ENCODE measurements around the gene TSPAN2. TPM values are rescaled to one million over a fixed set of nuclear protein-coding genes. Genes with fewer than 3 reads are reported as not detected.

Gene TSPAN2
- total and polyA plus RNA-seq, 2 donors (not counting 3 experiments of a cell fraction or from before 2014, with no cell fraction given): 1.5 to 5.0 TPM

GRCh38 chr1:115052454-115053083, 36.7 kb downstream of the TSPAN2 start:
- H3K4me1 ChIP-seq (ENCODE audit: control insufficient read depth, extremely low read depth, insufficient read depth, low read length): peaks cover 3% of the 10 kb centered on the region
- BruUV-seq (replicated peaks): no TSS peak
- no peak for FAIRE-seq
- POLR2A ChIA-PET: interaction anchor here (0.6 kb wide), 1 partner anchor 32 kb away, joined by 3 read pairs; no protein-coding TSS in a partner anchor
- TF ChIP-seq CTCF (IDR thresholded peaks at IDR 0.05; ENCODE audit: extremely low read depth in 1 of 2, insufficient read depth in 1 of 2, low read depth in 1 of 2, low read length in 2 of 2) (peak; percentile 69 to 74), GATA2 (IDR thresholded peaks at IDR 0.05; ENCODE audit: insufficient read depth, insufficient read length, low read depth, low read length) (no peak)
- no peak overlapping the region for H2AFZ ChIP-seq (ENCODE audit: low read depth, low read length)
- H3K36me3 ChIP-seq (ENCODE audit: control insufficient read depth in 2 of 2, extremely low read depth in 1 of 2, insufficient read depth in 2 of 2, low read length in 2 of 2): no peaks in the 10 kb centered on the region
- H3K27ac ChIP-seq (ENCODE audit: insufficient read depth, low read depth, low read length): no peak overlapping the region
- H3K9ac ChIP-seq (replicated peaks; ENCODE audit: extremely low read depth, insufficient read depth, low read length): no peak overlapping the region
- H3K9me1 ChIP-seq (replicated peaks; ENCODE audit: control insufficient read depth, extremely low read depth, insufficient read depth, low read length): no peaks in the 10 kb centered on the region
- H4K20me1 ChIP-seq (replicated peaks; ENCODE audit: control insufficient read depth, extremely low read depth, insufficient read depth, low read length): no peaks in the 10 kb centered on the region
- no peaks in the 10 kb centered on the region for H3K79me2 ChIP-seq (ENCODE audit: control insufficient read depth, insufficient read depth, low read length)
- H3K4me2 ChIP-seq (ENCODE audit: insufficient read depth, low read length): no peak overlapping the region
- dilution Hi-C loops (cut with MboI; ENCODE audit: extremely low pct_ligation_motif_present, low sequenced_read_pairs) (no loop called here), intact Hi-C loops (cut with micrococcal nuclease) (loop anchor here (1.0 kb wide), 1 partner anchor 73 kb away; no protein-coding TSS in a partner anchor)
- CTCF ChIA-PET: interaction anchor here (0.6 to 3.0 kb wide), 45 partner anchors 9 to 1074 kb away, joined by 3 to 23 read pairs (median 4); partner anchors contain the start of genes AMPD1, OLFML3 and TSHB
- no peak overlapping the region for H3K4me3 ChIP-seq (replicated peaks in 1 of 3; ENCODE audit: insufficient read depth in 1 of 3, low read depth in 1 of 3, low read length in 3 of 3)
- no peaks in the 10 kb centered on the region for H3K9me3 ChIP-seq (replicated peaks; ENCODE audit: control insufficient read depth, insufficient read depth, low read length)
- DNase-seq (ENCODE audit: low read depth, low spot score): peak; percentile 53
- H3K27me3 ChIP-seq (ENCODE audit: control insufficient read depth in 2 of 2, insufficient read depth in 2 of 2, low read length in 2 of 2): no peaks in the 10 kb centered on the region

DNA sequence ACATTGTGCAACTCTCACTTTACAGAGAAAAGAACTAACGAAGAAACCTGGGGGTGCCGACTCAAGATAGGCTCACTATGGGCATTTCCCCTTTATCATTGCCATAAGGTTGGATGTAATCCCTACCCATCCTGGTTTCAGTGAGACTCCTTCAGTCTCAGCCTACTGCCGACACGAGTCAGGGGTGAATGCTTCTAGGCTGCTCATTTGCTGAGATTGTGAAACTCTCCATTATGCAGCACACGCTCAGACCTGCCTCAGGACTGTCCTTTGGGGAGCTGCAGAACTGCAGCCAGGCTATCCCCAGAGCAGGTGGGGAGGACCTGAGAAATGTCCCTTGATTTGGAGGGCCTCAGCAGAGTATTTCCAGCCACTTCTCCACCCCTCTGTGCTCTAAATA, 37.5 kb downstream of the TSPAN2 start:
- intact Hi-C loops (cut with micrococcal nuclease): loop anchor here (1.0 kb wide), 1 partner anchor 73 kb away; no protein-coding TSS in a partner anchor
- Histone ChIP-seq H3K4me1 (ENCODE audit: control insufficient read depth, extremely low read depth, insufficient read depth, low read length) (no peaks in the 10 kb centered on the region), H3K4me3 (replicated peaks in 1 of 3; ENCODE audit: insufficient read depth in 1 of 3, low read depth in 1 of 3, low read length in 3 of 3) (no peak overlapping the region), H3K27me3 (ENCODE audit: control insufficient read depth in 2 of 2, insufficient read depth in 2 of 2, low read length in 2 of 2) (no peaks in the 10 kb centered on the region), H2AFZ (ENCODE audit: low read depth, low read length) (no peak overlapping the region), H3K4me2 (ENCODE audit: insufficient read depth, low read length) (no peak overlapping the region), H3K9me1 (replicated peaks; ENCODE audit: control insufficient read depth, extremely low read depth, insufficient read depth, low read length) (no peaks in the 10 kb centered on the region), H3K79me2 (ENCODE audit: control insufficient read depth, insufficient read depth, low read length) (no peaks in the 10 kb centered on the region), H3K9me3 (replicated peaks; ENCODE audit: control insufficient read depth, insufficient read depth, low read length) (no peaks in the 10 kb centered on the region), H3K9ac (replicated peaks; ENCODE audit: extremely low read depth, insufficient read depth, low read length) (no peak overlapping the region), H4K20me1 (replicated peaks; ENCODE audit: control insufficient read depth, extremely low read depth, insufficient read depth, low read length) (no peaks in the 10 kb centered on the region), H3K36me3 (ENCODE audit: control insufficient read depth in 2 of 2, extremely low read depth in 1 of 2, insufficient read depth in 2 of 2, low read length in 2 of 2) (no peaks in the 10 kb centered on the region), H3K27ac (ENCODE audit: insufficient read depth, low read depth, low read length) (no peak overlapping the region)
- FAIRE-seq (no peak), DNase-seq (ENCODE audit: low read depth, low spot score) (no peak)
- TF ChIP-seq FOS (IDR thresholded peaks at IDR 0.05; ENCODE audit: borderline replicate concordance, insufficient read depth, low read length) (no peak), MAX (IDR thresholded peaks at IDR 0.05; ENCODE audit: insufficient read depth, insufficient read length) (no peak), EZH2 (IDR thresholded peaks at IDR 0.05; ENCODE audit: borderline replicate concordance, low read depth, low read length, severe bottlenecking) (no peak), MYC (IDR thresholded peaks at IDR 0.05; ENCODE audit: low read depth, low read length) (no peak), POLR2A (IDR thresholded peaks at IDR 0.05; ENCODE audit: low read depth, low read length) (no peak), GATA2 (IDR thresholded peaks at IDR 0.05; ENCODE audit: insufficient read depth, insufficient read length, low read depth, low read length) (no peak), CTCF (IDR thresholded peaks at IDR 0.05; ENCODE audit: extremely low read depth in 1 of 2, insufficient read depth in 1 of 2, low read depth in 1 of 2, low read length in 2 of 2) (no peak), POLR2AphosphoS5 (IDR thresholded peaks at IDR 0.05; ENCODE audit: insufficient read depth, low read depth, low read length) (no peak), JUN (IDR thresholded peaks at IDR 0.05; ENCODE audit: borderline replicate concordance, insufficient read depth, insufficient read length, low read depth) (no peak)
- BruUV-seq (replicated peaks): no TSS peak
- dilution Hi-C loops (cut with MboI; ENCODE audit: extremely low pct_ligation_motif_present, low sequenced_read_pairs): no loop called here
- ChIA-PET POLR2A (no interaction called here), CTCF (interaction anchor here (1.3 to 3.0 kb wide), 7 partner anchors 10 to 61 kb away, joined by 3 to 23 read pairs (median 6); no protein-coding TSS in a partner anchor)

Measured in endothelial cell of umbilical vein (primary cell).